SK-N-MC (cell line): ENCODE data around the gene GRM7.

Experiments used
- EZH2 ChIP-seq: fragments of 200-600 bp; sonication (generic); IDR thresholded peaks from one replicate; pipeline ENCODE4 v1.6.1; 2017; ENCODE audit warnings: antibody characterized with exemption
- POLR2AphosphoS5 ChIP-seq: IDR thresholded peaks from 2 replicates; pipeline ENCODE4 v1.6.1; 2012; ENCODE audit warnings: mild to moderate bottlenecking, low read depth, low read length, borderline replicate concordance

DNA sequence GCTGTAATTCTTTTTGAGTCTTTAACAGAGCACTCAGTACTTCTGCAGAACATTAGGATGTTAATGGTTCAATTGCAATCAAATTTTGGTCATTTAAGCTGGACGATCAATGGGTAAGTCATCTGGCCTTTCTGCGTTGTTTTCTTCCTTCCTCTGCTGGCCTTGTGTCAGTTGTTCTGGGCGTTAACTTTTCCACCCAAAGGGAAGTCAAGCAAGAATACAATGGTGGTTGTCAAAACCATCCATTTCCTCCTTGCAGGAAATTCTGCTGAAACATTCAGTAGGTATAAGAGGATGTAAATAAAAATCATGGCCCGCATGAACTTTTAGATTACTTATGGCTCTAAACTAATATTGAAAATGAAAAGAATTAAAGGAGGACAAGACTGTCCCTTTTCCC lies 584.0 kb downstream of the GRM7 start:
- TF ChIP-seq POLR2AphosphoS5 (no peak), EZH2 (no peak)
